ENCODE results near the gene DDX47. TPM values are rescaled to one million over a fixed set of nuclear protein-coding genes. Genes with fewer than 3 reads are reported as not detected.

DDX47 gene
- total RNA-seq, 2 donors from 2014 or later = 36.1 to 45.0 TPM

DNA sequence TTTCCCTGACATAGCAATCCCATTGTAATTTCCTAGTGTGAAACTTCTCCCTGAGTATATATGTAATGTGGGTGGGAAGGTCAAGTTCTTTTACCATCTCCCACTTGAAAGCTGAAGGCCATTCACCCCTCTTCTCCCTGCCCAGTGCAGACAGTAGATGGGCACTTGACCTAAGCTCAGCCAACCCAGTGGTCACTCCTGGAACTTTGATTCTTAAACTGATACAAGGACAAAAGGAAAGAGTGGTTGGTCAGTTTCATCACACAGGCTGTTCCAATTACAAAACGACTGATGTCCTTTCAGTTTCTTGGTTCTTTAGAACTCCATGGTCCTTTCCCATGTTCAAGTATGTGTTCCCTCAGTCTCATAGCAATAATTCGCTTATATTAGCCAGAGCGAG lies 36.1 kb upstream of the DDX47 start:
- intact Hi-C loops (cut with DNase I) = no loop called here
- Histone ChIP-seq H3K4me1 (peaks cover 6% of the 10 kb centered on the region), H3K27me3 (no peaks in the 10 kb centered on the region), H3K36me3 (no peaks in the 10 kb centered on the region), H3K27ac (no peak overlapping the region), H3K9ac (ENCODE audit: low read depth in 2 of 2, low read length in 2 of 2) (no peak overlapping the region), H3K9me3 (no peaks in the 10 kb centered on the region), H3K4me3 (no peak overlapping the region)
- no peak for DNase-seq
- TF ChIP-seq, protein P1, sequence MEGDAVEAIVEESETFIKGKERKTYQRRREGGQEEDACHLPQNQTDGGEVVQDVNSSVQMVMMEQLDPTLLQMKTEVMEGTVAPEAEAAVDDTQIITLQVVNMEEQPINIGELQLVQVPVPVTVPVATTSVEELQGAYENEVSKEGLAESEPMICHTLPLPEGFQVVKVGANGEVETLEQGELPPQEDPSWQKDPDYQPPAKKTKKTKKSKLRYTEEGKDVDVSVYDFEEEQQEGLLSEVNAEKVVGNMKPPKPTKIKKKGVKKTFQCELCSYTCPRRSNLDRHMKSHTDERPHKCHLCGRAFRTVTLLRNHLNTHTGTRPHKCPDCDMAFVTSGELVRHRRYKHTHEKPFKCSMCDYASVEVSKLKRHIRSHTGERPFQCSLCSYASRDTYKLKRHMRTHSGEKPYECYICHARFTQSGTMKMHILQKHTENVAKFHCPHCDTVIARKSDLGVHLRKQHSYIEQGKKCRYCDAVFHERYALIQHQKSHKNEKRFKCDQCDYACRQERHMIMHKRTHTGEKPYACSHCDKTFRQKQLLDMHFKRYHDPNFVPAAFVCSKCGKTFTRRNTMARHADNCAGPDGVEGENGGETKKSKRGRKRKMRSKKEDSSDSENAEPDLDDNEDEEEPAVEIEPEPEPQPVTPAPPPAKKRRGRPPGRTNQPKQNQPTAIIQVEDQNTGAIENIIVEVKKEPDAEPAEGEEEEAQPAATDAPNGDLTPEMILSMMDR (IDR thresholded peaks at IDR 0.05) = no peak

DNA sequence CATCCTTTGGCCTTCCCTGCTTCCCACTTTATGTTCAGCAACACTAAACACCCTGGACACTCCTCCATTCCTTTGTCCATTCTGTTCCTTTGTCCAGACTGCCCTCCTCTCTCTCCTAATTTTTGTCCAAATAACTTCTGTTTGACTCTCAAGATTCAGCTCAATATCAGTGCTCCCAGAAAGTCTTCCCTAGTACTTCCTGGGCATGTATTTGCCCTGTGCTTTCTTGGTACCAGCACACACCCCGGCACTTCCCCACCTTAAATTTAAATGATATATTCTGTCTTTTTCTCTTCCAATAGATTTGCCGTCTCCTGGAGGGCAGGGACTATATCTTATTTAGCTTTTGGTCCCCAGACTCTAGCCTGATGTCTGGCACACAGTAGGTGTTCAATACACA lies 34.1 kb upstream of the DDX47 start:
- Histone ChIP-seq H3K9me3 (no peaks in the 10 kb centered on the region), H3K4me1 (peaks cover 6% of the 10 kb centered on the region), H3K27ac (no peak overlapping the region), H3K9ac (ENCODE audit: low read depth in 2 of 2, low read length in 2 of 2) (no peak overlapping the region), H3K36me3 (no peaks in the 10 kb centered on the region), H3K27me3 (no peaks in the 10 kb centered on the region), H3K4me3 (no peak overlapping the region)
- DNase-seq = no peak
- intact Hi-C loops (cut with DNase I) = no loop called here
- TF ChIP-seq, protein P1 (IDR thresholded peaks at IDR 0.05) = no peak

DNA sequence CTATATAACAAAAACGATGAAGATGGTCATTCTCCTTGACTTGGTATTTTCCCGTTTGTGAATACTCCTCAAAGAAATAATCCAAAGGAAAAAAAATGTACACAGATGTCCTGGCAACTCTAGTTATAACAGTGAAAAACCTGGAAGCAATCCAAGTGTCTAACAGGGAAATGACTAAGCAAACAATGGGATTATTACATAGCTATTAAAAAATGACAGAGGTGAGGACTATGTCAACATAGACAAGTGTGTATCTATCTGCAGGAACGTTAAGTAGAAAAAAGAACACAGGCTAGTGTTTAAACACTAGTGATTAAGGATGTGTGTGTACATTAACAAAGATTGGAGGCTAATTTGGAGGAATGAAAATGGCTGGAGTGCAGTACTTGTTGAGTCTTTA lies 33.6 kb upstream of the DDX47 start:
- TF ChIP-seq, protein P1 (IDR thresholded peaks at IDR 0.05) = no peak
- Histone ChIP-seq H3K27ac (no peak overlapping the region), H3K4me1 (peaks cover 6% of the 10 kb centered on the region), H3K9me3 (no peaks in the 10 kb centered on the region), H3K27me3 (no peaks in the 10 kb centered on the region), H3K36me3 (no peaks in the 10 kb centered on the region), H3K9ac (ENCODE audit: low read depth in 2 of 2, low read length in 2 of 2) (no peak overlapping the region), H3K4me3 (no peak overlapping the region)
- intact Hi-C loops (cut with DNase I) = no loop called here
- no peak for DNase-seq

DNA sequence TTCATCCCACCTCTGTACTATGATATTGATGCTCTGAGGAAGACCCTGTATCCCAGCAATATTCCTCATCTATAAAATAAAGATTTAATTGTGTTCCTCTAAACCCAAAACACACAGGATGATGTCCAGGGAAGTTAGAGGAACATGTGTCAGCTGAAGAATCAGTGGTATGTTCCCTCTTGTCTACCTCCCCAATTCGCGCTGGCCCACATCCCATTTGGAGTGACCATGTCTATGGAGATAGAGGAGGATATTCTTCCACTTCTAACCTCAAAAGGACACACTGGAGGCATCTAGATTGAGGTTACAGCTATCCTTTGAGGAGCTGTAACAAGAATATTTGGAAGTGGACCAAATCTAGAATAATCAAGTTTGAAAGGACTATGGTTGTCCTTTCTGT lies 29.0 kb upstream of the DDX47 start:
- Histone ChIP-seq H3K9ac (ENCODE audit: low read depth in 2 of 2, low read length in 2 of 2) (no peak overlapping the region), H3K9me3 (no peaks in the 10 kb centered on the region), H3K4me1 (peaks cover 12% of the 10 kb centered on the region), H3K27ac (no peak overlapping the region), H3K4me3 (no peak overlapping the region), H3K27me3 (no peaks in the 10 kb centered on the region), H3K36me3 (no peaks in the 10 kb centered on the region)
- intact Hi-C loops (cut with DNase I) = no loop called here
- TF ChIP-seq, protein P1 (IDR thresholded peaks at IDR 0.05) = no peak
- DNase-seq = no peak

DNA sequence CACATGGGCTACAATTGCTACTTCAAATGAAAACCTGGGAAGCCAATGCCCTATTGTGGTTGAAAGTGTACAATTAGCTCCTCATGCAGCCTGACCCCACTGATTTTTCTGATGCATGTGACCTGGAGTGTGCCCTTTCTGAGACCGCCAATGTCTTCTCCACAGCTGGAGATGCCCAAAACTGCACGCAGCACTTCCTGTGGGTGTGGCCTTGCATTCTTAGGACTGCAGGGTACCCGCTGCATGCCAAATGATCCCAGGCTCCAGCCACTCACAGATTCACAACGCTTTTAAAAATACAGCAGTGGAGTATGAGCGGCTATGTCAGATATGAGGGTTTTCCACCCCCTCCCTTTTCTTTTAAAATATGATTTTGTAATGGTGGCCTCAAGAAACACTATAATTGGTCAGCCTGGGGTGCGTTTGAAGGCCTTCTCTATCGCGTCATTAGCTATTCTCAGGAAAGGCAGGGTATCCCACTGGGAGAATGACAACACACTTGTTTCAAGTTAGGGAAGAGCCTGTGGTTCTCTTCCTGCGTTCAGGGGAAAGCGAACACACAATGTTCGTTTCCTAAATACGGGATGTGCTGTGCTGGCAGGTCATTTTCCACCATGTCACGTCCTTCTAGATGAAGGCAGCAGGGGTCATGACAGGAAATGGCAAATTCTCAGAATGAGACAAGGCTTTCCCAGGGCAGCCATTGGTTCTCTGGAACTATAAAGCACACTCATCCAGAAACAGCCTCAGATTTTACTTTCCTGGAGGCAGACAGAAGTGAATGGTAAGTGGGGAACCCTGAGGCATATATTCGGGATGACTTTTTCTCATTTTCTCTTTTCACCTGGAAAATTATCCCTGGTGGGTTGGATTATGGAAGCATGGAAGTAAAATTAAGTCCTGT lies 28.0 kb upstream of the DDX47 start, which contains the start of gene APOLD1:
Gene APOLD1 (plus strand): TSS at position 749 of the 904 bp plus-strand sequence. CDS start 33 bp downstream, at position 782.
- intact Hi-C loops (cut with DNase I) = loop anchor here (5.0 kb wide), 1 partner anchor 197 kb away; no protein-coding TSS in a partner anchor
- TF ChIP-seq, protein P1 (IDR thresholded peaks at IDR 0.05) = no peak
- Histone ChIP-seq H3K4me3 (peak within 1 kb of the TSS; percentile 62), H3K9me3 (no peaks in the 10 kb centered on the region), H3K27me3 (no peaks in the 10 kb centered on the region), H3K4me1 (peaks cover 6% of the 10 kb centered on the region), H3K27ac (peak within 1 kb of the TSS; percentile 89), H3K9ac (ENCODE audit: low read depth in 2 of 2, low read length in 2 of 2) (peak within 1 kb of the TSS; percentile 87 to 92), H3K36me3 (no peaks in the 10 kb centered on the region)
- DNase-seq = no peak

All from colonic mucosa (tissue), 4 donors.